Measurements from ENCODE around the gene BAIAP3. TPM values are rescaled to one million over a fixed set of nuclear protein-coding genes. Genes with fewer than 3 reads are reported as not detected.

Gene BAIAP3
- polyA plus RNA-seq, 1 donor from 2014 or later, result 26.0 TPM

- Mint-ChIP-seq H3K4me1 (peaks cover 3 to 23% (median 15%) of the 10 kb centered on the region in 3 donors), H3K36me3 (no peaks in the 10 kb centered on the region), H3K27me3 (peaks cover 7% of the 10 kb centered on the region), H3K27ac (peak overlapping the region in 1 of 3 donors; percentile 42), H3K9me3 (no peaks in the 10 kb centered on the region), H3K4me3 (peak overlapping the region in 1 of 4 donors; percentile 30)
Observed at GRCh38 chr16:1338119-1338730, 4.8 kb downstream of the BAIAP3 start.

GRCh38 chr16:1338855-1339675 lies 5.6 kb downstream of the BAIAP3 start:
- H3K4me3 Mint-ChIP-seq, result peak overlapping the region in 2 of 4 donors; percentile 9 to 28
- H3K27ac Mint-ChIP-seq, result no peak overlapping the region
- peaks cover 7% of the 10 kb centered on the region for H3K27me3 Mint-ChIP-seq
- H3K36me3 Mint-ChIP-seq, result no peaks in the 10 kb centered on the region
- peaks cover 3 to 26% (median 19%) of the 10 kb centered on the region in 3 donors for H3K4me1 Mint-ChIP-seq
- no peaks in the 10 kb centered on the region for H3K9me3 Mint-ChIP-seq

GRCh38 chr16:1340730-1341494 lies 7.5 kb downstream of the BAIAP3 start:
- H3K36me3 Mint-ChIP-seq, result no peaks in the 10 kb centered on the region
- H3K9me3 Mint-ChIP-seq, result no peaks in the 10 kb centered on the region
- peak overlapping the region in 3 of 4 donors; percentile 22 to 35 (median 33) for H3K4me3 Mint-ChIP-seq
- no peaks in the 10 kb centered on the region for H3K27me3 Mint-ChIP-seq
- peaks cover 3 to 20% (median 13%) of the 10 kb centered on the region in 3 donors for H3K4me1 Mint-ChIP-seq
- H3K27ac Mint-ChIP-seq, result peak overlapping the region in 2 of 3 donors; percentile 10 to 70

GRCh38 chr16:1341495-1342420 lies 8.3 kb downstream of the BAIAP3 start:
- Mint-ChIP-seq H3K36me3 (no peaks in the 10 kb centered on the region), H3K27me3 (no peaks in the 10 kb centered on the region), H3K4me3 (peak overlapping the region; percentile 15 to 85 (median 78)), H3K27ac (peak overlapping the region; percentile 15 to 95 (median 68)), H3K9me3 (no peaks in the 10 kb centered on the region), H3K4me1 (peaks cover 3 to 17% (median 13%) of the 10 kb centered on the region in 3 donors)

GRCh38 chr16:1342526-1343427 lies 9.3 kb downstream of the BAIAP3 start:
- Mint-ChIP-seq H3K4me3 (peak overlapping the region; percentile 15 to 85 (median 78)), H3K27ac (peak overlapping the region; percentile 15 to 95 (median 68))

GRCh38 chr16:1343428-1344242 lies 10.2 kb downstream of the BAIAP3 start:
- Mint-ChIP-seq H3K27ac (peak overlapping the region; percentile 15 to 95 (median 68)), H3K4me3 (peak overlapping the region in 3 of 4 donors; percentile 15 to 85 (median 65)), H3K36me3 (no peaks in the 10 kb centered on the region), H3K9me3 (no peaks in the 10 kb centered on the region), H3K4me1 (peaks cover 3 to 17% (median 13%) of the 10 kb centered on the region in 3 donors), H3K27me3 (no peaks in the 10 kb centered on the region)

More at GRCh38 chr16:1342526-1343427, 9.3 kb downstream of the BAIAP3 start:
- Mint-ChIP-seq H3K36me3 (no peaks in the 10 kb centered on the region), H3K4me1 (peaks cover 3 to 17% (median 13%) of the 10 kb centered on the region in 3 donors), H3K27me3 (no peaks in the 10 kb centered on the region), H3K9me3 (no peaks in the 10 kb centered on the region)

- Mint-ChIP-seq H3K9me3 (no peaks in the 10 kb centered on the region), H3K36me3 (no peaks in the 10 kb centered on the region), H3K27me3 (no peaks in the 10 kb centered on the region), H3K4me3 (peak overlapping the region in 1 of 4 donors; percentile 5), H3K27ac (peak overlapping the region in 2 of 3 donors; percentile 14 to 80), H3K4me1 (peaks cover 3 to 17% (median 13%) of the 10 kb centered on the region in 3 donors)
Observed at GRCh38 chr16:1344499-1344898, 11.1 kb downstream of the BAIAP3 start.

GRCh38 chr16:1345087-1345486 lies 11.6 kb downstream of the BAIAP3 start:
- no peaks in the 10 kb centered on the region for H3K9me3 Mint-ChIP-seq
- H3K27ac Mint-ChIP-seq, result no peak overlapping the region
- no peaks in the 10 kb centered on the region for H3K36me3 Mint-ChIP-seq
- no peak overlapping the region for H3K4me3 Mint-ChIP-seq
- peaks cover 3 to 18% (median 13%) of the 10 kb centered on the region in 3 donors for H3K4me1 Mint-ChIP-seq
- no peaks in the 10 kb centered on the region for H3K27me3 Mint-ChIP-seq

GRCh38 chr16:1345651-1346421 lies 12.4 kb downstream of the BAIAP3 start:
- Mint-ChIP-seq H3K9me3 (no peaks in the 10 kb centered on the region), H3K4me1 (peaks cover 3 to 21% (median 17%) of the 10 kb centered on the region in 3 donors), H3K36me3 (no peaks in the 10 kb centered on the region), H3K4me3 (no peak overlapping the region), H3K27me3 (no peaks in the 10 kb centered on the region), H3K27ac (no peak overlapping the region)

GRCh38 chr16:1346422-1347285 lies 13.2 kb downstream of the BAIAP3 start:
- Mint-ChIP-seq H3K9me3 (no peaks in the 10 kb centered on the region), H3K36me3 (no peaks in the 10 kb centered on the region), H3K27ac (peak overlapping the region in 1 of 3 donors; percentile 80), H3K27me3 (no peaks in the 10 kb centered on the region), H3K4me3 (peak overlapping the region in 1 of 4 donors; percentile 78), H3K4me1 (peaks cover 3 to 21% (median 17%) of the 10 kb centered on the region in 3 donors)

GRCh38 chr16:1347286-1347855 lies 13.9 kb downstream of the BAIAP3 start:
- no peak overlapping the region for H3K4me3 Mint-ChIP-seq
- H3K4me1 Mint-ChIP-seq, result peaks cover 4 to 18% (median 13%) of the 10 kb centered on the region in 3 donors
- H3K27ac Mint-ChIP-seq, result peak overlapping the region in 1 of 3 donors; percentile 80
- no peaks in the 10 kb centered on the region for H3K27me3 Mint-ChIP-seq
- no peaks in the 10 kb centered on the region for H3K36me3 Mint-ChIP-seq
- H3K9me3 Mint-ChIP-seq, result no peaks in the 10 kb centered on the region
